Measurements from ENCODE around the gene BIN1.

The BIN1 gene

GRCh38 chr2:127143841-127144782, 37.2 kb upstream of the BIN1 start:
- Histone ChIP-seq H3K4me3 (ENCODE audit: low read depth in 1 of 2, low read length in 2 of 2) (no peak overlapping the region), H3K9ac (ENCODE audit: low read length) (no peak overlapping the region), H3K36me3 (ENCODE audit: insufficient read depth, low read length) (no peaks in the 10 kb centered on the region), H3K4me1 (ENCODE audit: insufficient read depth, low read length) (no peaks in the 10 kb centered on the region), H3K27me3 (ENCODE audit: control insufficient read depth in 1 of 2, insufficient read depth in 2 of 2, low read length in 2 of 2) (no peaks in the 10 kb centered on the region), H3K9me3 (ENCODE audit: low read length) (no peaks in the 10 kb centered on the region), H3K27ac (ENCODE audit: low read depth, low read length) (peak overlapping the region; percentile 4)

- H3K9ac ChIP-seq (ENCODE audit: low read length): no peak overlapping the region
- no peaks in the 10 kb centered on the region for H3K9me3 ChIP-seq (ENCODE audit: low read length)
- no peak overlapping the region for H3K4me3 ChIP-seq (ENCODE audit: low read depth in 1 of 2, low read length in 2 of 2)
- H3K36me3 ChIP-seq (ENCODE audit: insufficient read depth, low read length): no peaks in the 10 kb centered on the region
- H3K4me1 ChIP-seq (ENCODE audit: insufficient read depth, low read length): no peaks in the 10 kb centered on the region
- no peak overlapping the region for H3K27ac ChIP-seq (ENCODE audit: low read depth, low read length)
- H3K27me3 ChIP-seq (ENCODE audit: control insufficient read depth in 1 of 2, insufficient read depth in 2 of 2, low read length in 2 of 2): no peaks in the 10 kb centered on the region
Measured at GRCh38 chr2:127142663-127143630, 36.0 kb upstream of the BIN1 start.

GRCh38 chr2:127140538-127140937, 33.6 kb upstream of the BIN1 start:
- H3K9ac ChIP-seq (ENCODE audit: low read length): no peak overlapping the region
- no peaks in the 10 kb centered on the region for H3K36me3 ChIP-seq (ENCODE audit: insufficient read depth, low read length)
- H3K4me1 ChIP-seq (ENCODE audit: insufficient read depth, low read length): no peaks in the 10 kb centered on the region
- H3K27ac ChIP-seq (ENCODE audit: low read depth, low read length): no peak overlapping the region
- H3K4me3 ChIP-seq (ENCODE audit: low read depth in 1 of 2, low read length in 2 of 2): no peak overlapping the region
- no peaks in the 10 kb centered on the region for H3K9me3 ChIP-seq (ENCODE audit: low read length)
- H3K27me3 ChIP-seq (ENCODE audit: control insufficient read depth in 1 of 2, insufficient read depth in 2 of 2, low read length in 2 of 2): no peaks in the 10 kb centered on the region

GRCh38 chr2:127139766-127140165, 32.8 kb upstream of the BIN1 start:
- Histone ChIP-seq H3K27ac (ENCODE audit: low read depth, low read length) (no peak overlapping the region), H3K27me3 (ENCODE audit: control insufficient read depth in 1 of 2, insufficient read depth in 2 of 2, low read length in 2 of 2) (no peaks in the 10 kb centered on the region), H3K4me1 (ENCODE audit: insufficient read depth, low read length) (no peaks in the 10 kb centered on the region)

GRCh38 chr2:127138281-127138680, 31.3 kb upstream of the BIN1 start:
- Histone ChIP-seq H3K9me3 (ENCODE audit: low read length) (no peaks in the 10 kb centered on the region), H3K9ac (ENCODE audit: low read length) (no peak overlapping the region), H3K4me1 (ENCODE audit: insufficient read depth, low read length) (no peaks in the 10 kb centered on the region), H3K27ac (ENCODE audit: low read depth, low read length) (no peak overlapping the region), H3K4me3 (ENCODE audit: low read depth in 1 of 2, low read length in 2 of 2) (no peak overlapping the region), H3K27me3 (ENCODE audit: control insufficient read depth in 1 of 2, insufficient read depth in 2 of 2, low read length in 2 of 2) (no peaks in the 10 kb centered on the region), H3K36me3 (ENCODE audit: insufficient read depth, low read length) (no peaks in the 10 kb centered on the region)

More at GRCh38 chr2:127139766-127140165, 32.8 kb upstream of the BIN1 start:
- H3K36me3 ChIP-seq (ENCODE audit: insufficient read depth, low read length): no peaks in the 10 kb centered on the region
- H3K4me3 ChIP-seq (ENCODE audit: low read depth in 1 of 2, low read length in 2 of 2): no peak overlapping the region
- no peaks in the 10 kb centered on the region for H3K9me3 ChIP-seq (ENCODE audit: low read length)
- no peak overlapping the region for H3K9ac ChIP-seq (ENCODE audit: low read length)

- Histone ChIP-seq H3K27ac (ENCODE audit: low read depth, low read length) (no peak overlapping the region), H3K9me3 (ENCODE audit: low read length) (no peaks in the 10 kb centered on the region), H3K9ac (ENCODE audit: low read length) (no peak overlapping the region), H3K36me3 (ENCODE audit: insufficient read depth, low read length) (no peaks in the 10 kb centered on the region), H3K4me1 (ENCODE audit: insufficient read depth, low read length) (no peaks in the 10 kb centered on the region), H3K27me3 (ENCODE audit: control insufficient read depth in 1 of 2, insufficient read depth in 2 of 2, low read length in 2 of 2) (no peaks in the 10 kb centered on the region), H3K4me3 (ENCODE audit: low read depth in 1 of 2, low read length in 2 of 2) (no peak overlapping the region)
Measured at GRCh38 chr2:127137741-127138140, 30.8 kb upstream of the BIN1 start.

- H3K27me3 ChIP-seq (ENCODE audit: control insufficient read depth in 1 of 2, insufficient read depth in 2 of 2, low read length in 2 of 2): no peaks in the 10 kb centered on the region
- no peaks in the 10 kb centered on the region for H3K4me1 ChIP-seq (ENCODE audit: insufficient read depth, low read length)
- no peak overlapping the region for H3K4me3 ChIP-seq (ENCODE audit: low read depth in 1 of 2, low read length in 2 of 2)
- H3K36me3 ChIP-seq (ENCODE audit: insufficient read depth, low read length): no peaks in the 10 kb centered on the region
- no peak overlapping the region for H3K27ac ChIP-seq (ENCODE audit: low read depth, low read length)
- H3K9me3 ChIP-seq (ENCODE audit: low read length): no peaks in the 10 kb centered on the region
- no peak overlapping the region for H3K9ac ChIP-seq (ENCODE audit: low read length)
Measured at GRCh38 chr2:127137225-127137624, 30.3 kb upstream of the BIN1 start.

GRCh38 chr2:127134833-127135830, 28.2 kb upstream of the BIN1 start:
- no peak overlapping the region for H3K9ac ChIP-seq (ENCODE audit: low read length)
- H3K4me1 ChIP-seq (ENCODE audit: insufficient read depth, low read length): no peaks in the 10 kb centered on the region
- no peak overlapping the region for H3K4me3 ChIP-seq (ENCODE audit: low read depth in 1 of 2, low read length in 2 of 2)

GRCh38 chr2:127134235-127134634, 27.3 kb upstream of the BIN1 start:
- no peaks in the 10 kb centered on the region for H3K36me3 ChIP-seq (ENCODE audit: insufficient read depth, low read length)
- no peaks in the 10 kb centered on the region for H3K4me1 ChIP-seq (ENCODE audit: insufficient read depth, low read length)
- no peaks in the 10 kb centered on the region for H3K27me3 ChIP-seq (ENCODE audit: control insufficient read depth in 1 of 2, insufficient read depth in 2 of 2, low read length in 2 of 2)
- H3K9ac ChIP-seq (ENCODE audit: low read length): no peak overlapping the region
- no peaks in the 10 kb centered on the region for H3K9me3 ChIP-seq (ENCODE audit: low read length)
- H3K4me3 ChIP-seq (ENCODE audit: low read depth in 1 of 2, low read length in 2 of 2): no peak overlapping the region
- H3K27ac ChIP-seq (ENCODE audit: low read depth, low read length): no peak overlapping the region

More at GRCh38 chr2:127134833-127135830, 28.2 kb upstream of the BIN1 start:
- H3K27me3 ChIP-seq (ENCODE audit: control insufficient read depth in 1 of 2, insufficient read depth in 2 of 2, low read length in 2 of 2): no peaks in the 10 kb centered on the region
- H3K27ac ChIP-seq (ENCODE audit: low read depth, low read length): no peak overlapping the region
- H3K36me3 ChIP-seq (ENCODE audit: insufficient read depth, low read length): no peaks in the 10 kb centered on the region
- H3K9me3 ChIP-seq (ENCODE audit: low read length): no peaks in the 10 kb centered on the region

- no peak overlapping the region for H3K27ac ChIP-seq (ENCODE audit: low read depth, low read length)
- no peaks in the 10 kb centered on the region for H3K36me3 ChIP-seq (ENCODE audit: insufficient read depth, low read length)
- no peak overlapping the region for H3K9ac ChIP-seq (ENCODE audit: low read length)
- H3K27me3 ChIP-seq (ENCODE audit: control insufficient read depth in 1 of 2, insufficient read depth in 2 of 2, low read length in 2 of 2): no peaks in the 10 kb centered on the region
- H3K4me3 ChIP-seq (ENCODE audit: low read depth in 1 of 2, low read length in 2 of 2): no peak overlapping the region
- H3K9me3 ChIP-seq (ENCODE audit: low read length): no peaks in the 10 kb centered on the region
- no peaks in the 10 kb centered on the region for H3K4me1 ChIP-seq (ENCODE audit: insufficient read depth, low read length)
Measured at GRCh38 chr2:127133793-127134192, 26.8 kb upstream of the BIN1 start.
